Right atrium auricular region (tissue), 2 donors: Measurements from ENCODE around the gene DEFB119. TPM values are rescaled to one million over a fixed set of nuclear protein-coding genes. Genes with fewer than 3 reads are reported as not detected.
"Not testable (repeated sequence)": the region's sequence is repeated elsewhere in the genome, so short reads cannot be mapped to it uniquely, and the experiment has no call there.

ENCODE experiments used
- DNase-seq: peaks from one replicate; pipeline ENCODE4 v3.0.0-alpha.2; 2019; ENCODE audit warnings: low spot score
- H3K27ac ChIP-seq, 2 donors: fragments of 200-600 bp; sonication (generic); 1 replicate in 1 of 2; 2 replicates in 1 of 2; pipeline ENCODE4 v1.5.1; 2016 to 2019
- H3K27me3 ChIP-seq, 2 donors: fragments of 200-600 bp; sonication (generic); one replicate each; pipeline versions ENCODE4 v1.5.1 to v1.6.0; 2017 to 2019
- H3K36me3 ChIP-seq: fragments of 200-600 bp; sonication (generic); one replicate; pipeline ENCODE4 v1.5.1; 2016
- H3K4me1 ChIP-seq, 2 donors: fragments of 200-600 bp; sonication (generic); one replicate each; pipeline versions ENCODE4 v1.5.1 to v1.6.0; 2017 to 2019
- H3K4me3 ChIP-seq, 2 donors: fragments of 200-600 bp; sonication (generic); 1 replicate in 1 of 2; 2 replicates in 1 of 2; pipeline ENCODE4 v1.5.1; 2017 to 2019; ENCODE audit warnings: mild to moderate bottlenecking in 1 of 2, moderate library complexity in 1 of 2
- H3K9me3 ChIP-seq, 2 donors: fragments of 200-600 bp; sonication (generic); one replicate each; pipeline ENCODE4 v1.5.1; 2019
- CTCF ChIP-seq, 2 donors: fragments of 200-600 bp; sonication (generic); IDR thresholded peaks; one replicate each; pipeline ENCODE4 v1.5.1; 2019; ENCODE audit warnings: antibody characterized with exemption in 2 of 2
- total RNA-seq, 2 donors: library from RNA; depleted of rRNA; stranded (reverse); fragments of >200 nt; gene quantifications; one replicate each; pipeline ENCODE4 v1.1.0, GENCODE V29; 2016

Gene DEFB119
- total RNA-seq, 2 donors from 2014 or later: not detected

GRCh38 chr20:31374346-31374745 lies 16.0 kb downstream of the DEFB119 start:
- Histone ChIP-seq H3K27ac (no peak overlapping the region), H3K4me1 (no peaks in the 10 kb centered on the region), H3K9me3 (peaks cover 0 to 11% of the 10 kb centered on the region in 2 donors), H3K27me3 (no peaks in the 10 kb centered on the region), H3K36me3 (no peaks in the 10 kb centered on the region), H3K4me3 (no peak overlapping the region)
- no peak for DNase-seq
- no peak for TF ChIP-seq CTCF (IDR thresholded peaks at IDR 0.05)

- no peaks in the 10 kb centered on the region for H3K4me1 ChIP-seq
- no peak for TF ChIP-seq CTCF (IDR thresholded peaks at IDR 0.05)
- H3K9me3 ChIP-seq: no peaks in the 10 kb centered on the region
- no peak within 1 kb of the TSS for H3K27ac ChIP-seq
- no peak for DNase-seq
- H3K36me3 ChIP-seq: no peaks in the 10 kb centered on the region
- H3K27me3 ChIP-seq: no peaks in the 10 kb centered on the region
- H3K4me3 ChIP-seq: no peak within 1 kb of the TSS
Observed at GRCh38 chr20:31368301-31368700, 22.1 kb downstream of the DEFB119 start, which contains the start of gene DEFB118. TSS of gene DEFB118 (plus strand) at chr20:31368601. CDS start at chr20:31368651, 50 bp downstream.

- H3K27me3 ChIP-seq, DNase-seq, H3K4me3 ChIP-seq, H3K4me1 ChIP-seq, H3K9me3 ChIP-seq, H3K36me3 ChIP-seq, H3K27ac ChIP-seq: not testable (repeated sequence)
Observed at GRCh38 chr20:31364272-31364671, 26.1 kb downstream of the DEFB119 start.

- Histone ChIP-seq H3K36me3 (no peaks in the 10 kb centered on the region), H3K27ac (no peak overlapping the region), H3K4me3 (no peak overlapping the region), H3K27me3 (no peaks in the 10 kb centered on the region), H3K9me3 (no peaks in the 10 kb centered on the region), H3K4me1 (no peaks in the 10 kb centered on the region)
- no peak for TF ChIP-seq CTCF (IDR thresholded peaks at IDR 0.05)
- no peak for DNase-seq
Observed at GRCh38 chr20:31363295-31363694, 27.1 kb downstream of the DEFB119 start.

- DNase-seq: no peak
- no peaks in the 10 kb centered on the region for H3K4me1 ChIP-seq
- H3K9me3 ChIP-seq: no peaks in the 10 kb centered on the region
- no peak for TF ChIP-seq CTCF (IDR thresholded peaks at IDR 0.05)
- no peak overlapping the region for H3K27ac ChIP-seq
- no peaks in the 10 kb centered on the region for H3K27me3 ChIP-seq
- no peaks in the 10 kb centered on the region for H3K36me3 ChIP-seq
- no peak overlapping the region for H3K4me3 ChIP-seq
Observed at GRCh38 chr20:31355981-31356380, 34.4 kb downstream of the DEFB119 start.

GRCh38 chr20:31341470-31341869 lies 48.9 kb downstream of the DEFB119 start:
- TF ChIP-seq CTCF (IDR thresholded peaks at IDR 0.05): no peak
- Histone ChIP-seq H3K27me3 (no peaks in the 10 kb centered on the region), H3K9me3 (no peaks in the 10 kb centered on the region), H3K27ac (no peak overlapping the region), H3K4me1 (no peaks in the 10 kb centered on the region), H3K4me3 (no peak overlapping the region), H3K36me3 (no peaks in the 10 kb centered on the region)
- no peak for DNase-seq
